K562 (cell line): ENCODE measurements around the gene TIMP2. TPM values are rescaled to one million over a fixed set of nuclear protein-coding genes. Genes with fewer than 3 reads are reported as not detected.

Experiments
- ATAC-seq: fragments of 200-7000 bp; cut with Tn5 transposase; 3 replicates; pipeline ENCODE4 v1.9.1; 2020; ENCODE audit warnings: moderate library complexity
- BruUV-seq: library from RNA; stranded (reverse); fragments of 400-500 nt; replicated peaks from 2 replicates; lab custom pipeline; 2021; lab: Mats Ljungman, UMichigan
- CTCF ChIA-PET: fragments of 300-600 bp; formaldehyde crosslinking; extraction: SDS; loops from one replicate; lab custom pipeline; 2021; ENCODE audit warnings: low intra/inter-chr PET ratio; lab: Yijun Ruan, JAX
- POLR2A ChIA-PET: fragments of 300-600, 350-650 bp; sonication (Branson Sonifier 250); formaldehyde crosslinking; extraction: SDS; loops from one replicate; lab custom pipeline; 2021; ENCODE audit warnings: antibody characterized with exemption, inconsistent platforms; lab: Yijun Ruan, JAX
- DNase-seq, 4 experiments: peaks; one replicate each; pipeline versions ENCODE4 v3.0.0 to v3.0.0-alpha.2; 2011 to 2018; ENCODE audit warnings: low spot score in 3 of 4, mixed read lengths in 3 of 4; ENCODE audit errors: extremely low read depth in 1 of 4
- FAIRE-seq: peaks from 2 replicates; lab custom pipeline; 2011; peaks lifted over from hg19 to GRCh38; lab: Jason Lieb, UNC
- H2AFZ ChIP-seq: 2 replicates; pipeline ENCODE4 v1.6.0; 2011; ENCODE audit warnings: low read depth, low read length, control low read depth, inconsistent platforms
- H3K27ac ChIP-seq: fragments of 200-600 bp; 3 replicates; pipeline ENCODE4 v1.8.0; 2011; ENCODE audit warnings: low read depth, mild to moderate bottlenecking, control low read depth, inconsistent platforms, low read length, moderate library complexity, mixed read lengths; ENCODE audit errors: extremely low read depth
- H3K27me3 ChIP-seq, 2 experiments: fragments of 300-600 bp in 1 of 2; 2 replicates in 1 of 2; 3 replicates in 1 of 2; pipeline versions ENCODE4 v1.6.0 to v1.8.0; 2011; ENCODE audit warnings: inconsistent platforms in 2 of 2, low read length in 2 of 2, mild to moderate bottlenecking in 1 of 2, mixed read lengths in 1 of 2, moderate library complexity in 1 of 2; ENCODE audit not compliant: control insufficient read depth in 2 of 2, insufficient read depth in 2 of 2
- H3K36me3 ChIP-seq: fragments of 300-600 bp; 3 replicates; pipeline ENCODE4 v1.8.0; 2011; ENCODE audit warnings: mild to moderate bottlenecking, low read length, inconsistent platforms; ENCODE audit not compliant: control insufficient read depth, insufficient read depth
- H3K4me1 ChIP-seq, 2 experiments: fragments of 200-600 bp in 1 of 2; replicated peaks in 1 of 2; 2 replicates in 1 of 2; 3 replicates in 1 of 2; pipeline versions ENCODE4 v1.5.1 to v1.8.0; 2011; ENCODE audit warnings: inconsistent platforms in 2 of 2, low read length in 2 of 2, mild to moderate bottlenecking in 1 of 2, mixed read lengths in 1 of 2, moderate library complexity in 1 of 2; ENCODE audit not compliant: control insufficient read depth in 2 of 2, insufficient read depth in 2 of 2
- H3K4me2 ChIP-seq: 2 replicates; pipeline ENCODE4 v1.6.1; 2011; ENCODE audit warnings: low read length, control low read depth, inconsistent platforms, mixed read lengths; ENCODE audit not compliant: insufficient read depth
- H3K4me3 ChIP-seq: fragments of 200-600 bp; sonication (generic), shearing (Covaris generic); 2 replicates; pipeline ENCODE4 v1.5.1; 2016; ENCODE audit warnings: control low read depth, inconsistent platforms
- H3K79me2 ChIP-seq: fragments of 200-600 bp; 3 replicates; pipeline ENCODE4 v1.8.0; 2011; ENCODE audit warnings: low read length, inconsistent platforms; ENCODE audit not compliant: control insufficient read depth, insufficient read depth
- H3K9ac ChIP-seq, 2 experiments: 2 replicates each; pipeline versions ENCODE4 v1.6.0 to v1.6.1; 2011; ENCODE audit warnings: low read depth in 2 of 2, low read length in 2 of 2, control low read depth in 1 of 2, inconsistent platforms in 1 of 2, mild to moderate bottlenecking in 1 of 2, mixed read lengths in 1 of 2; ENCODE audit not compliant: insufficient read depth in 1 of 2
- H3K9me1 ChIP-seq: one replicate; pipeline ENCODE4 v1.6.0; 2011; ENCODE audit warnings: inconsistent platforms, mild to moderate bottlenecking, low read length, moderate library complexity; ENCODE audit not compliant: control insufficient read depth, insufficient read depth
- H3K9me3 ChIP-seq: replicated peaks from 2 replicates; pipeline ENCODE4 v1.5.1; 2011; ENCODE audit warnings: low read depth, low read length, inconsistent platforms; ENCODE audit not compliant: control insufficient read depth, insufficient read depth
- H4K20me1 ChIP-seq: replicated peaks from 2 replicates; pipeline ENCODE4 v1.6.1; 2011; ENCODE audit warnings: low read length, inconsistent platforms, mixed read lengths; ENCODE audit not compliant: control insufficient read depth, insufficient read depth
- PHB2 ChIP-seq: fragments of 450-650 bp; IDR thresholded peaks from 2 replicates; pipeline ENCODE4 v1.6.1; 2017; ENCODE audit warnings: low read depth
- RFX1 ChIP-seq: fragments of 450-650 bp; IDR thresholded peaks from 2 replicates; pipeline ENCODE4 v1.6.1; 2016; ENCODE audit warnings: mild to moderate bottlenecking, moderate library complexity
- TCF15 ChIP-seq: fragments of 250-450 bp; sonication (Bioruptor Pico); IDR thresholded peaks from 2 replicates; pipeline ENCODE4 v1.8.0; 2022; ENCODE audit warnings: moderate library complexity, mild to moderate bottlenecking, inconsistent platforms
- USF1 ChIP-seq: sonication (generic); formaldehyde crosslinking; IDR thresholded peaks from 2 replicates; pipeline ENCODE4 v1.9.0; 2022; ENCODE audit warnings: mild to moderate bottlenecking, missing genetic modification reagents
- USF2 ChIP-seq: sonication (generic); formaldehyde crosslinking; IDR thresholded peaks from 2 replicates; pipeline ENCODE4 v1.5.0; 2020; ENCODE audit warnings: missing genetic modification reagents
- YY1 ChIP-seq, 3 experiments: IDR thresholded peaks; 2 replicates each; pipeline ENCODE4 v1.6.1; 2011; ENCODE audit warnings: low read length in 2 of 3, mild to moderate bottlenecking in 2 of 3, moderate library complexity in 2 of 3, borderline replicate concordance in 1 of 3, control low read depth in 1 of 3, low read depth in 1 of 3; ENCODE audit not compliant: insufficient read depth in 3 of 3, insufficient replicate concordance in 2 of 3, control insufficient read depth in 1 of 3, insufficient read length in 1 of 3; ENCODE audit errors: extremely low read depth in 1 of 3
- WGBS: fragments of 100-300 bp; shearing (Covaris generic); methylation state at CpG from one replicate; pipeline ENCODE4 v1.1.6; 2016; ENCODE audit warnings: low coverage, mixed read lengths; ENCODE audit not compliant: insufficient coverage; ENCODE audit errors: missing lambda C conversion rate; 5-methylcytosine and 5-hydroxymethylcytosine counted together
- in situ Hi-C: fragments of 300-500 bp; cut with MboI; formaldehyde crosslinking; loops from 4 replicates; pipeline ENCODE4 v1.15.0; 2018; ENCODE audit warnings: inconsistent platforms, mixed read lengths
- intact Hi-C: fragments of 100-400 bp; cut with micrococcal nuclease; formaldehyde crosslinking; loops from 2 replicates; pipeline ENCODE4 v1.14.2; 2022
- polyA plus RNA-seq, 8 experiments: library from polyadenylated mRNA; depleted of rRNA in 4 of 8; stranded (reverse) in 5 of 8; unstranded in 3 of 8; fragments of >200 nt; fragmentation: Nextera tagmentation in 2 of 8; fragmentation: Illumina TruSeq in 1 of 8; extraction: Ambion mirVana in 2 of 8; extraction: Trizol in 1 of 8; gene quantifications; 2 replicates each; pipeline versions ENCODE4 v1.2.1 to v1.2.3, GENCODE V29; 2011 to 2014; ENCODE audit warnings: inconsistent platforms in 1 of 8, missing spikeins in 1 of 8
- total RNA-seq, 7 experiments: library from RNA; depleted of rRNA in 6 of 7; stranded (reverse); fragments of >200 nt in 6 of 7; fragmentation: Illumina TruSeq in 2 of 7; extraction: Trizol in 2 of 7; gene quantifications; 2 replicates each; pipeline versions ENCODE4 v1.2.1 to v1.2.3, GENCODE V29; 2011 to 2021; ENCODE audit warnings: low replicate concordance in 1 of 7

TIMP2 gene
- total and polyA plus RNA-seq, 9 of the 15 experiments (the other 6 are each of a cell fraction or from before 2014, with no cell fraction given), result 0.55 TPM; not detected in 8

GRCh38 chr17:78940708-78941107, 15.5 kb upstream of the TIMP2 start:
- POLR2A ChIA-PET, result no interaction called here
- intact Hi-C loops, result no loop called here
- FAIRE-seq (no peak), DNase-seq (no peak)
- TF ChIP-seq USF1 (CRISPR knock-in tag) (peak; percentile 79), USF2 (CRISPR knock-in tag) (peak; percentile 67), TCF15 (CRISPR knock-in tag) (no peak), RFX1 (peak; percentile 15; the same call in 1 of the 2 replicates), PHB2 (no peak), YY1 (IDR thresholded peaks at IDR 0.05; ENCODE audit: borderline replicate concordance in 1 of 3, control insufficient read depth in 1 of 3, extremely low read depth in 1 of 3, insufficient read depth in 3 of 3, insufficient read length in 1 of 3, insufficient replicate concordance in 2 of 3, low read depth in 1 of 3, low read length in 2 of 3) (no peak)
- TF ChIP-seq, all 486 proteins: peak for 3
- in situ Hi-C loops, result no loop called here
- no peak overlapping the region for H3K4me2 ChIP-seq
- H3K36me3 ChIP-seq, result no peaks in the 10 kb centered on the region
- CTCF ChIA-PET, result no interaction called here
- H3K27me3 ChIP-seq, result peaks cover 23 to 63% of the 10 kb centered on the region in 2 experiments
- H3K4me3 ChIP-seq, result no peak overlapping the region
- H2AFZ ChIP-seq, result no peak overlapping the region
- 2% methylated on average over 6 of the region's 6 CpGs for WGBS
- peaks cover 3 to 6% of the 10 kb centered on the region in 2 experiments; a peak in 3 of 5 replicates for H3K4me1 ChIP-seq
- no peak for ATAC-seq
- no peak overlapping the region for H3K9ac ChIP-seq
- no peaks in the 10 kb centered on the region for H3K9me3 ChIP-seq
- no TSS peak for BruUV-seq
- H3K9me1 ChIP-seq, result no peaks in the 10 kb centered on the region
- H3K79me2 ChIP-seq, result no peaks in the 10 kb centered on the region
- peaks cover 4% of the 10 kb centered on the region; the same call in 1 of the 2 replicates for H4K20me1 ChIP-seq
- H3K27ac ChIP-seq, result no peak overlapping the region
